Urinary bladder (tissue), 4 donors: ENCODE data around the gene POMT2. TPM values are rescaled to one million over a fixed set of nuclear protein-coding genes. Genes with fewer than 3 reads are reported as not detected.
"Not testable (repeated sequence)": the region's sequence is repeated elsewhere in the genome, so short reads cannot be mapped to it uniquely, and the experiment has no call there.

Source experiments
- DNase-seq: peaks from one replicate; pipeline ENCODE4 v3.0.0-alpha.2; 2015; ENCODE audit errors: extremely low spot score
- H3K27ac ChIP-seq: one replicate; pipeline ENCODE4 v1.5.1; 2013; ENCODE audit warnings: low read depth, mild to moderate bottlenecking, moderate library complexity
- H3K36me3 ChIP-seq: one replicate; pipeline ENCODE4 v1.6.1; 2013; ENCODE audit warnings: mild to moderate bottlenecking, moderate library complexity; ENCODE audit not compliant: insufficient read depth
- H3K4me1 ChIP-seq: one replicate; pipeline ENCODE4 v1.6.1; 2013; ENCODE audit warnings: mild to moderate bottlenecking, moderate library complexity; ENCODE audit not compliant: insufficient read depth
- H3K4me3 ChIP-seq: one replicate; pipeline ENCODE4 v1.5.1; 2013; ENCODE audit warnings: low read depth, low read length
- WGBS: extraction: QIAGEN DNeasy Blood & Tissue Kit; methylation state at CpG from one replicate; pipeline ENCODE4 v1.1.7; 2013; 5-methylcytosine and 5-hydroxymethylcytosine counted together
- polyA plus RNA-seq: library from polyadenylated mRNA; stranded (reverse); fragments of 200-250 nt; gene quantifications from one replicate; pipeline ENCODE4 v1.2.3, GENCODE V29; 2013
- total RNA-seq: library from RNA; depleted of rRNA; stranded (reverse); fragments of >200 nt; gene quantifications from one replicate; pipeline ENCODE4 v1.2.3, GENCODE V29; 2014
- donor health status: healthy with polysubstance abuse.
- donor health status: healthy.

Gene POMT2
- total and polyA plus RNA-seq, 2 donors, result 10.5 to 16.7 TPM

DNA sequence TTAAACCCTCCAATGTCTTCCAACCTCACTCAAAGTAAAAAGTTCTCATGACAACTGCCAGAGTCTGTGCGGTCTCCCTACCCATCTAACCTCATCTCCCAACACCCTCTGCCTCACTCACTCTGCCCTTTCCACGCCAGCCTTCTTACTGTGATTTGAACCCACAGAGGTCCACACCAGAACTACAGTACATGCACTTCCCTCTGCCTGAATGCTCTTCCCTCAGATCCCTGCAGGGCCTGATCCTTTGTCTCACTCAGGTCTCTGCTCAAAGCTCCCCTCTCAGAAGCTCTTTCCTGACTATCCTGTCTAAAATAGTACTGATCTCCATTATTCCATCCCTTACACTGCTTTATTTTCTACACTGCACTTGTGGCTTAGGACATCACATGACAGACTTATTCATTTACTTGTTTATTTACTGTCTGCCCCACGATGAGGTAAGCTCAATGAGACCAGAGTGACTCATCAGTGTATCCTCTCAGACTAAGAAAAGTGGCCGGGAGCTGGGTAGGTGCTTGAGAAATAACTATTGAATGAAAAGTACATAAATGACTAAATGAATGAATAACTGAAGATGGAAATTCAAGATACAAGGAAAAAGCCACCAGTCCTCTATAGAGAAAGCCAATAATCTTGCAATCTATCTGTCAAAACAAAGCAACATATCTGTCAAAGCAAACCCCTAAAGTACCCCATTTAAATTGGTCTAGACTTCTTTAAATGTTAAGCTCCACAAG is 17.1 kb downstream of the POMT2 start:
- WGBS, result 62% methylated on average over 4 of the region's 4 CpGs
- peaks cover 2% of the 10 kb centered on the region for H3K36me3 ChIP-seq
- no peak overlapping the region for H3K27ac ChIP-seq
- no peak for DNase-seq
- H3K4me3 ChIP-seq, result no peak overlapping the region
- H3K4me1 ChIP-seq, result no peaks in the 10 kb centered on the region

- Histone ChIP-seq H3K27ac (no peak overlapping the region), H3K4me1 (no peaks in the 10 kb centered on the region), H3K4me3 (no peak overlapping the region), H3K36me3 (peaks cover 2% of the 10 kb centered on the region)
- WGBS, result 95% methylated on average over 5 of the region's 5 CpGs
- no peak for DNase-seq
Measured at GRCh38 chr14:77302926-77303325, 17.8 kb downstream of the POMT2 start.

DNA sequence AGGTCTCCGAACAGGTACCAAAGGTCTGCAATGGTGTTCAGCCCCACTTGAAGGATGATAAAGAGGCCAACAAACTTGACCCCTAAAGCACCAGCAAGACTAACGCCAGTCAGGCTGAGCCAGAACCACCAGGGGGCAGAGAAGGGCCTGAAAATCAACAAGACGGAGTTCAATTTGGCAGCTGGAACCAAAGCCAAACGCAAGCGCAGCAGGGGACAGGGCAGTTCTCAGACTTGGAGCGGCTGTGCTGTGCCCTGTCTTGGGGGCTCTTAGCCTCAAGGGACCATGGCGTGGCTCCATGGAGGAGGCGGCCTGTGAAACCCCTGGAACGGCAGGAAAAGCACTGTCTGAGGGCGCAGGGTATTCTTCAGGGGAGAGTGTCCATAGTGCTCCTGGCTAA is 19.6 kb downstream of the POMT2 start:
- DNase-seq, result no peak
- Histone ChIP-seq H3K36me3 (peaks cover 2% of the 10 kb centered on the region), H3K27ac (no peak overlapping the region), H3K4me3 (no peak overlapping the region), H3K4me1 (no peaks in the 10 kb centered on the region)
- 37% methylated on average over 10 of the region's 10 CpGs for WGBS

GRCh38 chr14:77299771-77300170 is 20.9 kb downstream of the POMT2 start:
- Histone ChIP-seq H3K4me1 (no peaks in the 10 kb centered on the region), H3K36me3 (no peaks in the 10 kb centered on the region), H3K27ac (no peak overlapping the region), H3K4me3 (no peak overlapping the region)
- DNase-seq, result no peak
- 86% methylated on average over 4 of the region's 4 CpGs for WGBS

DNA sequence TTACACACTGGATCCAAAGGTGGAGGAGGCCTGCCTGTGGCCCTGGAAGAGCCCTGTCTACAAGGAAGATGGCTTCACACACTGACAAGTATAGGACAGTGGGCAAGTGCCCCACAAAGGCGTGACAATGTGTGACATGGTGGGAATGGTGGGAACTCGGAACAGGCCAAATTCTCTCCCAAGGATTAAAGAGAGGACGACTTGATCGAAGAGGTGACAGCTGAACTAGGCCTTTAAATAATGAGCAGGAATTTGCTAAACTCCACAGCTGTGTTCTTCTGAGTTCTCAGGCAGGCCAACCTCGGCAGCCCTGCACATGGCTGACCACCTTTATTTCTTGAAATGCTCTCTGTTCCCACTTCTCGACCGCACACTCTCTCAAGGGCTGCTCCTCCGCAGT is 23.8 kb downstream of the POMT2 start:
- Histone ChIP-seq H3K4me3 (no peak overlapping the region), H3K4me1 (no peaks in the 10 kb centered on the region), H3K36me3 (no peaks in the 10 kb centered on the region), H3K27ac (no peak overlapping the region)
- WGBS, result 91% methylated on average over 8 of the region's 8 CpGs
- DNase-seq, result no peak

GRCh38 chr14:77296155-77296554 is 24.5 kb downstream of the POMT2 start:
- 74% methylated on average over 13 of the region's 13 CpGs for WGBS
- H3K36me3 ChIP-seq, result no peaks in the 10 kb centered on the region
- DNase-seq, result no peak

DNA sequence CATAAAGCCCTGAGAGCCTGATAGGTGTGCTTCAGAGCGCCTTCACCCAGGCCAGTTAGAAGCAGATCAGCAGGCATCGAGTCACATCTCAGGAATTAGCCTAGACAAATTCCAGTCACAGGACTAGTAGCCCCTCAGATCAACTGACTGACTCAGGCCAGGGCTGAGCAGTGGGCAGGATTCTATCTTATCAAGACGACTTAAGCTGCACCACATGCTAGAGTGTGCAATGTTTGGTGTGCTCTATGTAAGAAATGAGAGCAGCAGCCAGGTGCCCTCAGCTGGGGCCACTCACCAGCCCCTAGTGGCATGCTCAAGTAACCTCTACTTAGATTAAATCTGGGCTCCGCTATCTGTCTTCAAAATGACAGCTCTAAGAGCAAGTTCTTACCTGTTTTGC is 30.0 kb downstream of the POMT2 start:
- H3K4me3 ChIP-seq, result no peak overlapping the region
- H3K36me3 ChIP-seq, result no peaks in the 10 kb centered on the region
- DNase-seq, result no peak
- 79% methylated on average over 4 of the region's 4 CpGs for WGBS
- no peak overlapping the region for H3K27ac ChIP-seq
- H3K4me1 ChIP-seq, result no peaks in the 10 kb centered on the region

More at GRCh38 chr14:77296155-77296554, 24.5 kb downstream of the POMT2 start:
- Histone ChIP-seq H3K4me3 (no peak overlapping the region), H3K4me1 (no peaks in the 10 kb centered on the region), H3K27ac (no peak overlapping the region)

DNA sequence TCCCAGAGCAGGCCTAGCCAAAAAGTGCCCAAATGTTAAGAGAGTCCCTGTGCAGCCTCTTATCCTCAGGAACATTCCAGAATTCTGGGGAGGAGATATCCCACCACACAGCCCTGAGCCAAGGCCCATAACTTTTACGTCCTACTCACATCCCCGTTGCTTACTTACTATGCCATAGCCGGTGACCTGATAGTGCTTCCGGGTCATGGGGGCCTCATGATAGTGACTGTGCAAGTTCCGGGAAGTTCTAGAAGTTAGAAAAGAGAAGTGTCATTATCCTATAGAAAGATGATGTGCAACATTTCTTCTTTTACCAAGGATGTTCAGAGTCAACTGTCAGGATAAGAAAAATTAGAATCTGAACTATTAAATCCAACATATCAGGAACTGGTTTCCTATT is 34.1 kb downstream of the POMT2 start:
- no peak for DNase-seq
- H3K27ac ChIP-seq, result no peak overlapping the region
- no peaks in the 10 kb centered on the region for H3K4me1 ChIP-seq
- peaks cover 2% of the 10 kb centered on the region for H3K36me3 ChIP-seq
- 65% methylated on average over 5 of the region's 5 CpGs for WGBS
- H3K4me3 ChIP-seq, result no peak overlapping the region

GRCh38 chr14:77284466-77284865 is 36.2 kb downstream of the POMT2 start:
- DNase-seq, result no peak
- Histone ChIP-seq H3K4me3 (no peak overlapping the region), H3K36me3 (peaks cover 2% of the 10 kb centered on the region), H3K4me1 (no peaks in the 10 kb centered on the region), H3K27ac (no peak overlapping the region)
- WGBS, result 93% methylated on average over 5 of the region's 5 CpGs

DNA sequence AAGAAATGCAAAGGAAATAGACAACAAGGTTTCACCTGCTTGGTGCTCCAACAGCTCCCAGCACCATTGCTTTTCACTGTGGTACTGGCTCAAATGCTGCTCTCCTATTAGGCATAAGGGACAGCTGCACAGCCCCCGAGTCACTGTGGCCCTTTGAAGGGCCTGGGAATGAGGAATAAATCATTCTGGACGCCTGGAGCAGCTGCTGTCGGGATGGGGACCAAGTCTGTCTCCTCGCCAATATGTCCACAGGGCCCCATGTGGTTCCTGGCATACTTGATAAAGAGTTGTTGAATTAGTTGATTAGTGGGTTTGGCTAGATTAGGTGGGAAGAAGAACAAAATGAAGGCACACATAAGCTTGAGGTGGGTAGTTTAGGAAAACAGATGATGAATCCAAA is 36.6 kb downstream of the POMT2 start:
- peaks cover 2% of the 10 kb centered on the region for H3K36me3 ChIP-seq
- WGBS, result 83% methylated on average over 4 of the region's 4 CpGs
- H3K4me3 ChIP-seq, result no peak overlapping the region

GRCh38 chr14:77281852-77282410 is 38.8 kb downstream of the POMT2 start:
- Histone ChIP-seq H3K27ac (no peak overlapping the region), H3K36me3 (peaks cover 4% of the 10 kb centered on the region), H3K4me3 (no peak overlapping the region), H3K4me1 (no peaks in the 10 kb centered on the region)
- WGBS, result 88% methylated on average over 6 of the region's 6 CpGs
- no peak for DNase-seq

More for the DNA sequence above, 36.6 kb downstream of the POMT2 start:
- Histone ChIP-seq H3K27ac (no peak overlapping the region), H3K4me1 (no peaks in the 10 kb centered on the region)
- DNase-seq, result no peak

GRCh38 chr14:77280921-77281320 is 39.8 kb downstream of the POMT2 start:
- H3K4me3 ChIP-seq, H3K4me1 ChIP-seq, DNase-seq, H3K27ac ChIP-seq, H3K36me3 ChIP-seq: not testable (repeated sequence)
- 96% methylated on average over 4 of the region's 4 CpGs for WGBS

- Histone ChIP-seq H3K27ac (no peak overlapping the region), H3K4me1 (no peaks in the 10 kb centered on the region), H3K36me3 (peaks cover 4% of the 10 kb centered on the region), H3K4me3 (no peak overlapping the region)
- WGBS, result 92% methylated on average over 13 of the region's 13 CpGs
- no peak for DNase-seq
Measured at GRCh38 chr14:77279719-77280118, 41.0 kb downstream of the POMT2 start.

- no peak for DNase-seq
- Histone ChIP-seq H3K4me3 (no peak overlapping the region), H3K27ac (no peak overlapping the region), H3K4me1 (no peaks in the 10 kb centered on the region), H3K36me3 (peaks cover 4% of the 10 kb centered on the region)
- 95% methylated on average over 14 of the region's 14 CpGs for WGBS
Measured at GRCh38 chr14:77278461-77279230, 42.0 kb downstream of the POMT2 start.
